GM19397 (cell line): ENCODE results near the gene MRPL49.
A peak's percentile ranks its signal among the peaks of the same experiment; 100 is the strongest.
"Not testable (repeated sequence)": the region's sequence is repeated elsewhere in the genome, so short reads cannot be mapped to it uniquely, and the experiment has no call there.

Experiments used
- ATAC-seq: cut with Tn5 transposase; IDR thresholded peaks from one replicate; pipeline ENCODE4 v1.9.1; 2021; ENCODE audit warnings: mild to moderate bottlenecking, moderate library complexity; ENCODE audit not compliant: unreplicated experiment

Gene MRPL49

GRCh38 chr11:65117206-65118096, 4.7 kb upstream of the MRPL49 start, which contains the start of gene ZNHIT2:
Gene ZNHIT2, minus strand, starts transcription at chr11:65117701. Its CDS starts 48 bp downstream, at chr11:65117653.
- peak; percentile 61 for ATAC-seq

GRCh38 chr11:65118097-65118837, 3.9 kb upstream of the MRPL49 start:
- ATAC-seq = no peak

GRCh38 chr11:65118891-65119669, 3.0 kb upstream of the MRPL49 start:
- not testable (repeated sequence) for ATAC-seq

GRCh38 chr11:65119670-65119995, 2.5 kb upstream of the MRPL49 start:
- ATAC-seq = no peak

GRCh38 chr11:65120831-65121230, 1.3 kb upstream of the MRPL49 start:
- no peak for ATAC-seq

- ATAC-seq = no peak
These were observed 665 bp upstream of the MRPL49 start for GRCh38 chr11:65121447-65121864.

- ATAC-seq = no peak
These were observed 2.5 kb downstream of the MRPL49 start for GRCh38 chr11:65124480-65125196.

GRCh38 chr11:65125197-65126056, 3.3 kb downstream of the MRPL49 start:
- no peak for ATAC-seq

- ATAC-seq = no peak
These were observed 4.6 kb downstream of the MRPL49 start for GRCh38 chr11:65126624-65127274.

- no peak for ATAC-seq
These were observed 5.5 kb downstream of the MRPL49 start for GRCh38 chr11:65127473-65128181.

GRCh38 chr11:65128182-65129145, 6.3 kb downstream of the MRPL49 start:
- no peak for ATAC-seq

- ATAC-seq = no peak
These were observed 7.7 kb downstream of the MRPL49 start for GRCh38 chr11:65129649-65130441.

GRCh38 chr11:65130631-65131416, 8.7 kb downstream of the MRPL49 start:
- no peak for ATAC-seq

- no peak for ATAC-seq
These were observed 9.3 kb downstream of the MRPL49 start for GRCh38 chr11:65131417-65131776.

- ATAC-seq = no peak
These were observed 9.7 kb downstream of the MRPL49 start for GRCh38 chr11:65131895-65132237.
